VCaP (cell line): ENCODE results near the gene SLC34A3.
A peak's percentile ranks its signal among the peaks of the same experiment; 100 is the strongest.

ENCODE experiments used
- H3K27ac ChIP-seq: fragments of 450-650 bp; 2 replicates; pipeline ENCODE4 v1.5.1; 2017
- CTCF ChIP-seq: fragments of 450-650 bp; conservative IDR thresholded peaks from 2 replicates; pipeline ENCODE4 v1.5.1; 2017; ENCODE audit warnings: mild to moderate bottlenecking, moderate library complexity

Gene SLC34A3

GRCh38 chr9:137214620-137215019 is 16.1 kb upstream of the SLC34A3 start:
- H3K27ac ChIP-seq = no peak overlapping the region
- TF ChIP-seq CTCF = no peak

DNA sequence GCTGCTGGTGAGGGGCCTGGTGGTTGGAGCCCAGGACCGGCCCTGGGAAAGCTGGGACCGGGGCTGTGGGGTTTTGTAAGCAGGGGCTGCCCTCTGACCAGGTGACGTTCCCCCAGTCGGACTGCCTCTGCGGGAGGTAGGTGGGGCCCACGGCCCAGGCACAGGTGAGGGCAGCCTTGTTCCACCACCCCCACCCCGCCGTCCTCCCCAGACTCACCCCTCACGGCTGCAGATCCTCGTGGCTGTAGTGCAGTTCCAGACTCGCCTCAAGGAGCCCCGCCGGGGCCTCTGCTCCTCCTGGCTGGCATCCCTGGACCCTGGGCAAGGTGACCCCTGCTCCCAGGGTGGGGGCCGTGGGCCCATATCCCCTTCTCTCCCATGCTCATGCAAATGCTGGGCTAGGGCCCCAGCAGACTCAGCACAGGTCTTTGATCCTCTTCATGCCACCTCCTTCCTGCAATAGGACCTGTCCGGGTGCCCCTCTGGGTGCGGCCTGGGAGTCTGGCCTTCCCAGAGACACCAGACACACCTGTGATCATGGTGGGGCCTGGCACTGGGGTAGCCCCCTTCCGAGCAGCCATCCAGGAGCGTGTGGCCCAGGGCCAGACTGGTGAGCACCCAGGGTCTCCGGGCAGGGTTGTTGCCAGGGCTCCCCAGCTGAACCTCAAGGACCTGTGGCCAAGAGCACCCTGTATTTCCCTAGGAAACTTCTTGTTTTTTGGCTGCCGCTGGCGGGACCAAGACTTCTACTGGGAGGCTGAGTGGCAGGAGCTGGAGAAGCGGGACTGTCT is 15.3 kb upstream of the SLC34A3 start:
- H3K27ac ChIP-seq = peak overlapping the region; percentile 97; the same call in 1 of the 2 replicates
- no peak for TF ChIP-seq CTCF

GRCh38 chr9:137216188-137216965 is 14.3 kb upstream of the SLC34A3 start:
- H3K27ac ChIP-seq = peak overlapping the region; percentile 97

GRCh38 chr9:137217276-137218211 is 13.2 kb upstream of the SLC34A3 start:
- H3K27ac ChIP-seq = peak overlapping the region; percentile 97
- no peak; the same call in 1 of the 2 replicates for TF ChIP-seq CTCF

More at GRCh38 chr9:137216188-137216965, 14.3 kb upstream of the SLC34A3 start:
- TF ChIP-seq CTCF = no peak

DNA sequence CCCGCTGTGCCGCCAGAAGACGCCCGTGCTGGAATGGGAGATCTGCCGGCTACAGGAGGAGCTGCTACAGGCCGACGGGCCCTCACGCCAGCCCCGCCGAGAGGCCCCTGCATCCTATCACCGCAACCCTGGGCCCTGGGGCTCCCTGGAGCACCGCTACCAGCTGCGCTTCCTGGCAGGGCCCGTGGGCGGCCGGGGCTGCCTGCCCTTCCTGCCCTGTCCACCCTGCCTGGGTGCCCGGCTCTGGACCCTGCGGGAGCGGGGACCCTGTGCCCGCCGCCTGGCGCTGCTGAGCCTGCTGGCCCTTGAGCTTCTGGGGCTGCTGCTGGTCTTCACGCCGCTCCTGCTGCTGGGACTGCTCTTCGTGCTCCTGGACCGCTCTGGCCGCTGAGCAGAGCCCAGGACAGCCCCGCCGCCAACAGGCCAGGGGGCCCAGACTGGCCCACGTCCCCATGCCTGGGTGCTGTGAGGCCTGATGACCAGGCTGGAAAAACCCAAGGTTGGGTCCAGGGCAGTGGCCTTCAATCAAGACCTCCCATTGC is 12.4 kb upstream of the SLC34A3 start:
- peak overlapping the region; percentile 97 for H3K27ac ChIP-seq
- TF ChIP-seq CTCF = no peak

DNA sequence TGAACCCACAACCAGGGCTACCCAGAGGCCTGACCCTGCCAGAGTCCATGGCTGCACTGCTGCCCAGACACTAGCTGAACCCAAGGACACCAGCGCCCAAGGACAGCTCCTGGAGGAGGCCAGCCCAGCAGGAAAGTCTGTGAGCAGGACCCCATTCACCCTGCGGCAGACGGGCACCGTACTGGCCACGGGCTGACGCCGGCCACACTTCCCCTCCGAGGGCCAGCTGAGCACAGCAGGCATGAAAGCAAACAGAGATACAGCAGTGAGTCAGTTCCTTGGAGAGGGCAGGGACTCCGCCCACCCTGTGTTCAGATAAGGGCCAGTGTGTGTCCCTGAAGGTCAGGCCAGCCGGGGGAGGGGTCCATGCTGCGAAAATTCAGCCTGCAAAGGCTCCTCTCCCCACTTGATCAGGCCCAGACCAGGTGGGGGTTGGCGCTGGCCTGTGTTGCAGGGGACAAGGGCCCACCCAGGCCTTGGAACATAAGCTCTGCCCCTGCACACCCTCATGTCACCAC is 11.9 kb upstream of the SLC34A3 start:
- peak overlapping the region; percentile 97 for H3K27ac ChIP-seq
- TF ChIP-seq CTCF = no peak
